Lower lobe of right lung (tissue), 2 donors: ENCODE data around the gene PPY. TPM values are rescaled to one million over a fixed set of nuclear protein-coding genes. Genes with fewer than 3 reads are reported as not detected.
A peak's percentile ranks its signal among the peaks of the same experiment; 100 is the strongest.

Experiments
- ATAC-seq, 2 donors: fragments of 200-7000 bp; cut with Tn5 transposase; one replicate each; pipeline ENCODE4 v1.9.1; 2020 to 2022; ENCODE audit warnings: mild to moderate bottlenecking in 2 of 2, moderate library complexity in 2 of 2
- DNase-seq: peaks from one replicate; pipeline ENCODE4 v3.0.0-alpha.2; 2020
- H3K27ac ChIP-seq: fragments of 200-600 bp; one replicate; pipeline ENCODE4 v1.8.0; 2022
- H3K27me3 ChIP-seq: fragments of 200-600 bp; one replicate; pipeline ENCODE4 v1.8.0; 2022; ENCODE audit warnings: low read depth
- H3K36me3 ChIP-seq: fragments of 200-600 bp; one replicate; pipeline ENCODE4 v1.8.0; 2022; ENCODE audit warnings: mild to moderate bottlenecking
- H3K4me1 ChIP-seq: fragments of 200-600 bp; one replicate; pipeline ENCODE4 v1.8.0; 2022
- H3K4me3 ChIP-seq: fragments of 200-600 bp; one replicate; pipeline ENCODE4 v1.8.0; 2022; ENCODE audit warnings: mild to moderate bottlenecking
- H3K9me3 ChIP-seq: fragments of 200-600 bp; one replicate; pipeline ENCODE4 v1.8.0; 2022
- intact Hi-C: fragments of 100-400 bp; cut with DNase I; formaldehyde crosslinking; loops from one replicate; pipeline ENCODE4 v1.11.0; 2022
- total RNA-seq: library from RNA; stranded (reverse); fragmentation: NEBNext Ultra II Directional; extraction: Animal tissue kit (Norgen Biotek cat#: 25700); gene quantifications from one replicate; pipeline ENCODE4 v1.2.1, GENCODE V29; 2021
- TF ChIP-seq, protein P1 (sequence below): fragments of 200-600 bp; IDR thresholded peaks from one replicate; pipeline ENCODE4 v1.8.0; 2022; ENCODE audit warnings: antibody characterized with exemption, mild to moderate bottlenecking
- donor health status: DM: no; HTN: yes; CAD: no; lungs with severe emphysema.

Gene PPY
- total RNA-seq, 1 donor from 2014 or later: not detected

DNA sequence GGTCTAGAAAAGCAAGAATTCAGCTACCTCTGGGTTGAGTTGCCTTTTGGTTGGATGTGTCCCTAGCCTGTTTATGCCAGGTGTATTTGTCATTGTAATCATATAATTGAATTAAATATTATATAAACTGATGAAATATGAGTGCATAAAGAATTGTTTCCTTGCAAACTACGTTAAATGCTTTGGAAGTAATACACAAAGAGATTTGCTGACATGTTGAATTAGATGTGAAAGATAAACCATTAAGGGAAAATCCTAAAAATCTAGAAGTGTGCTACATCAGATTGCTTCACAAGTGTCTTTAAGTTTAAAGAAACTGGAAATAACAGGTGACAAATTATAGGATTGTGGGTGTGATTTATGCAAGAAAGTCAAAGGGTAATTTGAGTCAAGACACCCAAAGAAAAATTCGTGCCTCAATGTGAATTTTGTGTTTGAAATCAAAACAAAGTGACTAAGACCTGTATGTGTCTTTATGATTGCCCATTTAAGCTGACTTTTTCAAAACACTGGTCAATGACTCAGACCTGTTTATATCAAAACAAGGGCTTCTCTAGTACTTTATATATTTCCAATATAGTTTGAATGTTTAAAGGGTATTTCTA, 16.6 kb upstream of the PPY start:
- Histone ChIP-seq H3K36me3 (no peaks in the 10 kb centered on the region), H3K4me1 (no peaks in the 10 kb centered on the region), H3K27me3 (peaks cover 14% of the 10 kb centered on the region), H3K4me3 (no peak overlapping the region), H3K27ac (no peak overlapping the region), H3K9me3 (no peaks in the 10 kb centered on the region)
- ATAC-seq (no peak), DNase-seq (no peak)
- intact Hi-C loops: no loop called here
- TF ChIP-seq, protein P1, sequence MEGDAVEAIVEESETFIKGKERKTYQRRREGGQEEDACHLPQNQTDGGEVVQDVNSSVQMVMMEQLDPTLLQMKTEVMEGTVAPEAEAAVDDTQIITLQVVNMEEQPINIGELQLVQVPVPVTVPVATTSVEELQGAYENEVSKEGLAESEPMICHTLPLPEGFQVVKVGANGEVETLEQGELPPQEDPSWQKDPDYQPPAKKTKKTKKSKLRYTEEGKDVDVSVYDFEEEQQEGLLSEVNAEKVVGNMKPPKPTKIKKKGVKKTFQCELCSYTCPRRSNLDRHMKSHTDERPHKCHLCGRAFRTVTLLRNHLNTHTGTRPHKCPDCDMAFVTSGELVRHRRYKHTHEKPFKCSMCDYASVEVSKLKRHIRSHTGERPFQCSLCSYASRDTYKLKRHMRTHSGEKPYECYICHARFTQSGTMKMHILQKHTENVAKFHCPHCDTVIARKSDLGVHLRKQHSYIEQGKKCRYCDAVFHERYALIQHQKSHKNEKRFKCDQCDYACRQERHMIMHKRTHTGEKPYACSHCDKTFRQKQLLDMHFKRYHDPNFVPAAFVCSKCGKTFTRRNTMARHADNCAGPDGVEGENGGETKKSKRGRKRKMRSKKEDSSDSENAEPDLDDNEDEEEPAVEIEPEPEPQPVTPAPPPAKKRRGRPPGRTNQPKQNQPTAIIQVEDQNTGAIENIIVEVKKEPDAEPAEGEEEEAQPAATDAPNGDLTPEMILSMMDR: no peak

DNA sequence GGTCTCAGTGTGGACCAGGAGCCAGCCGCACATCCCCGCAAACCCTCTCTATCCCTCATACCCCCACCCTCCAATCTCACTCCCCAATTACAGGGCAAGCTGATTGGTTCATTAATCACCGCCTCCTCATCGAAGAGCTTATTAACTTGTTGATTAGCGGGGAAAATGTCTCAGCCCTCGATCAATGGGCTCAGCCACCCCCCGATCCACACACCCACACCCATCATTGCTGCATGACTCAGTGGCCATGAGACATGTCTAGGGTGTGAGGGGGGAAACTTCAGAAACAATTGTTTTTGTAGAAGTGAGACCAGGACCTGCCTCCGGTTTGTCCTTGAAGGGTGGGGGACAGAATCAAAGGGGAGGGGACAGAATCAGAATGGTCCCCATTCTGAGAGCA, 13.9 kb upstream of the PPY start:
- no peaks in the 10 kb centered on the region for H3K36me3 ChIP-seq
- no peaks in the 10 kb centered on the region for H3K9me3 ChIP-seq
- no peak for DNase-seq
- intact Hi-C loops: no loop called here
- H3K27ac ChIP-seq: no peak overlapping the region
- peaks cover 10% of the 10 kb centered on the region for H3K4me1 ChIP-seq
- ATAC-seq: no peak
- TF ChIP-seq, protein P1: no peak
- H3K4me3 ChIP-seq: no peak overlapping the region
- H3K27me3 ChIP-seq: peaks cover 31% of the 10 kb centered on the region

GRCh38 chr17:43953746-43954145, 11.5 kb upstream of the PPY start, which contains the start of gene PYY:
TSS of gene PYY (minus strand) at chr17:43953940. CDS start at chr17:43953483, 457 bp downstream.
- H3K4me3 ChIP-seq: peak within 1 kb of the TSS; percentile 11
- intact Hi-C loops: no loop called here
- no peak for DNase-seq
- TF ChIP-seq, protein P1: no peak
- peaks cover 10% of the 10 kb centered on the region for H3K4me1 ChIP-seq
- no peak within 1 kb of the TSS for H3K27ac ChIP-seq
- H3K27me3 ChIP-seq: peaks cover 44% of the 10 kb centered on the region
- no peaks in the 10 kb centered on the region for H3K9me3 ChIP-seq
- no peaks in the 10 kb centered on the region for H3K36me3 ChIP-seq
- no peak for ATAC-seq

- no peaks in the 10 kb centered on the region for H3K9me3 ChIP-seq
- no peak overlapping the region for H3K27ac ChIP-seq
- peaks cover 10% of the 10 kb centered on the region for H3K4me1 ChIP-seq
- H3K27me3 ChIP-seq: peaks cover 44% of the 10 kb centered on the region
- intact Hi-C loops: no loop called here
- peak in 1 of 2 donors; percentile 24 for ATAC-seq
- H3K36me3 ChIP-seq: no peaks in the 10 kb centered on the region
- TF ChIP-seq, protein P1: no peak
- H3K4me3 ChIP-seq: peak overlapping the region; percentile 11
- no peak for DNase-seq
Observed at GRCh38 chr17:43952724-43953666, 10.7 kb upstream of the PPY start.

GRCh38 chr17:43952351-43952723, 10.1 kb upstream of the PPY start:
- peak overlapping the region; percentile 11 for H3K4me3 ChIP-seq
- H3K27ac ChIP-seq: no peak overlapping the region
- TF ChIP-seq, protein P1: no peak
- intact Hi-C loops: no loop called here
- no peak for DNase-seq
- H3K4me1 ChIP-seq: peaks cover 10% of the 10 kb centered on the region
- no peaks in the 10 kb centered on the region for H3K36me3 ChIP-seq
- peaks cover 44% of the 10 kb centered on the region for H3K27me3 ChIP-seq
- peak; percentile 7 to 13 for ATAC-seq
- no peaks in the 10 kb centered on the region for H3K9me3 ChIP-seq
